ENCODE measurements around the gene BROX. TPM values are rescaled to one million over a fixed set of nuclear protein-coding genes. Genes with fewer than 3 reads are reported as not detected.
"Not testable (repeated sequence)": the region's sequence is repeated elsewhere in the genome, so short reads cannot be mapped to it uniquely, and the experiment has no call there.

Gene BROX, protein sequence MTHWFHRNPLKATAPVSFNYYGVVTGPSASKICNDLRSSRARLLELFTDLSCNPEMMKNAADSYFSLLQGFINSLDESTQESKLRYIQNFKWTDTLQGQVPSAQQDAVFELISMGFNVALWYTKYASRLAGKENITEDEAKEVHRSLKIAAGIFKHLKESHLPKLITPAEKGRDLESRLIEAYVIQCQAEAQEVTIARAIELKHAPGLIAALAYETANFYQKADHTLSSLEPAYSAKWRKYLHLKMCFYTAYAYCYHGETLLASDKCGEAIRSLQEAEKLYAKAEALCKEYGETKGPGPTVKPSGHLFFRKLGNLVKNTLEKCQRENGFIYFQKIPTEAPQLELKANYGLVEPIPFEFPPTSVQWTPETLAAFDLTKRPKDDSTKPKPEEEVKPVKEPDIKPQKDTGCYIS
- 8.6 and 9.0 TPM in 2 replicates for polyA plus RNA-seq (2011; rRNA removed)
- polyA minus RNA-seq (2011; rRNA and poly(A)+ RNA removed), result 7.6 and 11.9 TPM in 2 replicates

DNA sequence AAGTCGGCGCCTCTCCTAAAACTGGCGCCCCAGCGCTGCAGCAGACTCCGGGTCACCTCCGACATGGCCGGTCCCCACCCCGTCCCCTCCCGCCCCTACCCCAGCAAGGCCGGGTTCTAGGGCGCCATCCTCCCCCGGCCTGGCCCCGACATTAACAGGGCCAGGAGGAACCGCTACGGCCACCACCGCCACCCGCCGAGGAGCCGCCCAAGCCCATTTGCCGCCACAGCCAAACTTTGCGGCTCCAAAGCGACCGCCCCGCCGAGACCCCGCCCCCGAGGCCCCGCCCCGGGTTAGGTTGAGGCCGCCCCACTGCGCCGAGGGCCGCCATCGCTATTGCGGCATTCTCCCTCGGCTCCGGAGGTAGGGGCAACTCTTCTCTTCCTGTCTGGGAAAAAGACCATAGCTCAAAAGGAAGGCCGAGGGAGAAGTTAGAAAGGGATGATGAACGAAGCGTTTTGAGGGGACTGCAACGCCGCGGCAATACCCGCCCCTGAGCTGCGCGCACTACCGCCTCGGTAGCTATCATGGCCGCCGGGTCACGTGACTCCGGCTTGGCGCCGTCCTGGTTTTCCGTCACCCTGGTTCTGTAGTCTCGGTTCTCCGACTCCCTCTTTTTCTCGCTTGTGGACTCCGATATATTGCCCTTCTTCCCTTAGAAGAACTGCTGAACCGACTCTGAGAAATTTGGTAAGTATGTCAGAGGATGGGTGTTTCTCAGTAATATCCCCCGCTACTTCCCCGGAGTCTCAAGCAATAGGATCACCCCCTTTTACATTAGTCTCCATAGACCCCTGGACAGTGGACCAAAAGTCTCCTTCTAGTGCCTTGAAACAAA lies at the start of gene BROX, which contains the start of gene AIDA:
TSS of gene BROX (plus strand) at position 312 of the 838 bp plus-strand sequence. CDS start 3,136 bp downstream, outside the sequence.
TSS of gene AIDA (minus strand) at position 239 of the 838 bp plus-strand sequence. CDS start at position 65, 174 bp downstream.
- TF ChIP-seq, protein P1, sequence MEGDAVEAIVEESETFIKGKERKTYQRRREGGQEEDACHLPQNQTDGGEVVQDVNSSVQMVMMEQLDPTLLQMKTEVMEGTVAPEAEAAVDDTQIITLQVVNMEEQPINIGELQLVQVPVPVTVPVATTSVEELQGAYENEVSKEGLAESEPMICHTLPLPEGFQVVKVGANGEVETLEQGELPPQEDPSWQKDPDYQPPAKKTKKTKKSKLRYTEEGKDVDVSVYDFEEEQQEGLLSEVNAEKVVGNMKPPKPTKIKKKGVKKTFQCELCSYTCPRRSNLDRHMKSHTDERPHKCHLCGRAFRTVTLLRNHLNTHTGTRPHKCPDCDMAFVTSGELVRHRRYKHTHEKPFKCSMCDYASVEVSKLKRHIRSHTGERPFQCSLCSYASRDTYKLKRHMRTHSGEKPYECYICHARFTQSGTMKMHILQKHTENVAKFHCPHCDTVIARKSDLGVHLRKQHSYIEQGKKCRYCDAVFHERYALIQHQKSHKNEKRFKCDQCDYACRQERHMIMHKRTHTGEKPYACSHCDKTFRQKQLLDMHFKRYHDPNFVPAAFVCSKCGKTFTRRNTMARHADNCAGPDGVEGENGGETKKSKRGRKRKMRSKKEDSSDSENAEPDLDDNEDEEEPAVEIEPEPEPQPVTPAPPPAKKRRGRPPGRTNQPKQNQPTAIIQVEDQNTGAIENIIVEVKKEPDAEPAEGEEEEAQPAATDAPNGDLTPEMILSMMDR (IDR thresholded peaks at IDR 0.05; ENCODE audit: low read depth, low read length), result no peak
- H3K27ac ChIP-seq (ENCODE audit: low read depth, low read length), result peak within 1 kb of the TSS; percentile 98
- peak within 1 kb of the TSS; percentile 99 for H3K4me3 ChIP-seq (ENCODE audit: low read depth, low read length)
- H3K9me3 ChIP-seq (ENCODE audit: control insufficient read depth, insufficient read depth, low read length), result peaks cover 2% of the 10 kb centered on the region; the same call in 1 of the 2 replicates
- peak; percentile 59 for DNase-seq (ENCODE audit: low read depth, low spot score)
- POLR2A ChIA-PET, result interaction anchor here (0.5 to 1.5 kb wide), 6 partner anchors 9 to 699 kb away, joined by 3 to 5 read pairs (median 4); partner anchors contain the start of gene SUSD4
- CTCF ChIA-PET, result interaction anchor here (0.6 to 1.5 kb wide), 2 partner anchors 74 to 417 kb away, joined by 4 to 5 read pairs; no protein-coding TSS in a partner anchor
- H3K27me3 ChIP-seq (ENCODE audit: control insufficient read depth, insufficient read depth, low read length), result no peaks in the 10 kb centered on the region

DNA sequence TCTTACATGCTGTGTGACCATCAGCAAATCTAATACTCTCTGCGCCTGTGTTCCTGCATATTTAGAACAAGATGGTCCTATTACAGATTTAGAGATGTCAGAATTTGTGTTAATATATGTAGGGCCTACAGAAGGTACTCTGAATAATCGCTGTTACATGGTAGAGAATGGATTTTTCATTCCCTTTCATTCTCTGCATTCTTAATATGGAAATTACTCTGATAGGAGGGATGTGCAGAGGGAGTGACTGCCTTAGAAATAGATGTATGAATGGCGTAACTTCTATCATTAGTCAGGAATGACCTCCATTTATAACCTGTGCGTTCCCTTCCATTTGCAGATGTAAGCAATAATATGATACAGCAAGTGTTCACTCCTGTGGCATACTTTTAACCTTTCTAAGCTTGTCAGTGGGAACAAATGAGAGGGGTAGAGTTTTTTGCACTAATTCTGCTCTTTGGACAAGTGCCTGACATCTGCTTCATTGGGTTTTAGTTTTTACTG lies 48.9 kb upstream of the BROX start:
- Histone ChIP-seq H3K27ac (ENCODE audit: low read depth, low read length) (no peak overlapping the region), H3K27me3 (ENCODE audit: control insufficient read depth, insufficient read depth, low read length) (no peaks in the 10 kb centered on the region), H3K9me3 (ENCODE audit: control insufficient read depth, insufficient read depth, low read length) (no peaks in the 10 kb centered on the region), H3K4me3 (ENCODE audit: low read depth, low read length) (no peak overlapping the region)
- TF ChIP-seq, protein P1 (IDR thresholded peaks at IDR 0.05; ENCODE audit: low read depth, low read length), result no peak
- DNase-seq (ENCODE audit: low read depth, low spot score), result no peak
- ChIA-PET CTCF (interaction anchor here (1.0 kb wide), 1 partner anchor 426 kb away, joined by 3 read pairs; no protein-coding TSS in a partner anchor), POLR2A (no interaction called here)

DNA sequence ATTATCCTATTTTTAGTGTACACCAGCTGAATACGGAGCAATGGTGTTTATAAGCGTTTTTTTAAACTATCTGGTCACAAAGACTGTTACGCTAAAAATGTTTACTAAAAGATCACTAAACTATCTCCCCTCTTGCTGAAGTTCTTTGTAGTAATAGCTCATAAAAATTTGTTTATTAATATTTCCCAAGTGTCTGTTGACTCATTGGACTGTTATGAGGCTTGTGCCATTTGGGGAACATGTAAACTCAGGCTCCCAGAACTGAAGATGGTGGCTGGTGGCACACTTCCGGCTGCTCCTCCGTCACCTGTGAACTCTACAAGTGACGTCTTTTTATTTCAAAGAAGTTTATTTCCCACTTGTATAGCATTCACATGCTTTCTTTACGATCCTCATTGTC lies 46.4 kb upstream of the BROX start:
- H3K27me3 ChIP-seq (ENCODE audit: control insufficient read depth, insufficient read depth, low read length), result no peaks in the 10 kb centered on the region
- H3K27ac ChIP-seq (ENCODE audit: low read depth, low read length), result no peak overlapping the region
- DNase-seq (ENCODE audit: low read depth, low spot score), result no peak
- no peaks in the 10 kb centered on the region for H3K9me3 ChIP-seq (ENCODE audit: control insufficient read depth, insufficient read depth, low read length)
- TF ChIP-seq, protein P1 (IDR thresholded peaks at IDR 0.05; ENCODE audit: low read depth, low read length), result no peak
- no peak overlapping the region for H3K4me3 ChIP-seq (ENCODE audit: low read depth, low read length)
- ChIA-PET POLR2A (no interaction called here), CTCF (interaction anchor here (0.9 kb wide), 1 partner anchor 12 kb away, joined by 3 read pairs; no protein-coding TSS in a partner anchor)

DNA sequence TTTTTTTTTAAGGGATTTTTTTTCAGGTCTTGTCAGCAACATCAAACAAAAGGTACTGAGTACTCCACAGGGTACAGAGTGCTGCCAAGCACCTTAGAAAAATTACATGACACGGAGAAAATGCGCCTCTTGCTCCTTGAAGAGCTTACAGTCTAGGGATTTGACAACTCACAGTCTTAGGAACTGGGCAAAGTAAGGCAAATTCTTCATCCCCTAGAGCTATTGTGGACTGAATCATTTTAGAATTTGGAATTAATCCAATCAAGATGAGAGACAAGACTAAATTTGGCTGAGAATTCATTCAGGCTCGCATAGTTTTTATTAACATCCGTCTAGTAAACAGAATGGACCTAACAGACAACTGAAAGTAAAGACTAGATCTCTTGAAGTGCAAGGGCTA lies 44.2 kb upstream of the BROX start:
- H3K4me3 ChIP-seq (ENCODE audit: low read depth, low read length); DNase-seq (ENCODE audit: low read depth, low spot score); POLR2A ChIA-PET; H3K9me3 ChIP-seq (ENCODE audit: control insufficient read depth, insufficient read depth, low read length); H3K27ac ChIP-seq (ENCODE audit: low read depth, low read length); H3K27me3 ChIP-seq (ENCODE audit: control insufficient read depth, insufficient read depth, low read length): not testable (repeated sequence)
- CTCF ChIA-PET, result interaction anchor here (1.0 to 1.1 kb wide), 2 partner anchors 26 to 34 kb away, joined by 3 to 4 read pairs; no protein-coding TSS in a partner anchor

DNA sequence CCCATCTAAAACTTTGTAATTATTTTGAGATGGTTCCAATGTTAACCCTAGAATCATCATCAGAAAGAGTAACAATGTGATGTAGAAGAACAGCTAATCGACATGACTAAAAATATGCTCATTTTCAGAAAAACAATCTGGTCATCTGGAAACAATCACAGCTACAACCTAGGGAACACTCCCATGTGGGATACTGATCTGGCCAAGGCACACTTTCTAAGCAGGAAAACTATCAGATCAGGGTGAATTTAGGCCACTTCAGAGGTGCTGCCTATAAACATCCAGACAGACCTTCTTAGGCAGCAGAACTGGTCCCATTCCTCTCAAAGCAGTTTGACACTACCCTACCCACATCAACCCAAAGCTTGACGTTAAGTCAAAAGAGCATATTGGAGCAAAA lies 43.3 kb upstream of the BROX start:
- DNase-seq (ENCODE audit: low read depth, low spot score); POLR2A ChIA-PET; H3K27me3 ChIP-seq (ENCODE audit: control insufficient read depth, insufficient read depth, low read length); H3K4me3 ChIP-seq (ENCODE audit: low read depth, low read length); CTCF ChIA-PET; H3K9me3 ChIP-seq (ENCODE audit: control insufficient read depth, insufficient read depth, low read length); H3K27ac ChIP-seq (ENCODE audit: low read depth, low read length): not testable (repeated sequence)
